Skeletal muscle satellite cell (primary cell): ENCODE measurements around the gene MRPL1.

ENCODE experiments used
- H3K27me3 ChIP-seq: 2 replicates; pipeline ENCODE4 v1.7.0; 2013; ENCODE audit warnings: low read length; ENCODE audit not compliant: control insufficient read depth, insufficient read depth
- H3K36me3 ChIP-seq: 2 replicates; pipeline ENCODE4 v1.7.0; 2013; ENCODE audit warnings: mild to moderate bottlenecking, control low read depth, low read length; ENCODE audit not compliant: insufficient read depth
- H3K4me1 ChIP-seq: 2 replicates; pipeline ENCODE4 v1.7.0; 2013; ENCODE audit warnings: low read length; ENCODE audit not compliant: control insufficient read depth, insufficient read depth
- H3K4me2 ChIP-seq: 2 replicates; pipeline ENCODE4 v1.7.0; 2013; ENCODE audit warnings: mild to moderate bottlenecking, low read length
- H3K4me3 ChIP-seq: 2 replicates; pipeline ENCODE4 v1.7.0; 2013; ENCODE audit warnings: low read length
- H3K9ac ChIP-seq: 2 replicates; pipeline ENCODE4 v1.7.0; 2013; ENCODE audit warnings: mild to moderate bottlenecking, low read depth, low read length, moderate library complexity
- H3K9me3 ChIP-seq: replicated peaks from 2 replicates; pipeline ENCODE4 v1.7.0; 2013; ENCODE audit warnings: mild to moderate bottlenecking, control low read depth, low read length

The MRPL1 gene

GRCh38 chr4:77826275-77826674 lies 36.4 kb upstream of the MRPL1 start:
- Histone ChIP-seq H3K4me1 (peaks cover 2% of the 10 kb centered on the region), H3K36me3 (no peaks in the 10 kb centered on the region), H3K9ac (no peak overlapping the region)

GRCh38 chr4:77827343-77827742 lies 35.3 kb upstream of the MRPL1 start:
- no peak overlapping the region for H3K9ac ChIP-seq
- H3K36me3 ChIP-seq, result no peaks in the 10 kb centered on the region
- no peaks in the 10 kb centered on the region for H3K9me3 ChIP-seq
- H3K4me3 ChIP-seq, result no peak overlapping the region
- no peak overlapping the region for H3K4me2 ChIP-seq
- H3K27me3 ChIP-seq, result peaks cover 19% of the 10 kb centered on the region
- no peaks in the 10 kb centered on the region for H3K4me1 ChIP-seq

More at GRCh38 chr4:77826275-77826674, 36.4 kb upstream of the MRPL1 start:
- H3K9me3 ChIP-seq, result no peaks in the 10 kb centered on the region
- no peak overlapping the region for H3K4me3 ChIP-seq
- peaks cover 19% of the 10 kb centered on the region for H3K27me3 ChIP-seq
- H3K4me2 ChIP-seq, result no peak overlapping the region

DNA sequence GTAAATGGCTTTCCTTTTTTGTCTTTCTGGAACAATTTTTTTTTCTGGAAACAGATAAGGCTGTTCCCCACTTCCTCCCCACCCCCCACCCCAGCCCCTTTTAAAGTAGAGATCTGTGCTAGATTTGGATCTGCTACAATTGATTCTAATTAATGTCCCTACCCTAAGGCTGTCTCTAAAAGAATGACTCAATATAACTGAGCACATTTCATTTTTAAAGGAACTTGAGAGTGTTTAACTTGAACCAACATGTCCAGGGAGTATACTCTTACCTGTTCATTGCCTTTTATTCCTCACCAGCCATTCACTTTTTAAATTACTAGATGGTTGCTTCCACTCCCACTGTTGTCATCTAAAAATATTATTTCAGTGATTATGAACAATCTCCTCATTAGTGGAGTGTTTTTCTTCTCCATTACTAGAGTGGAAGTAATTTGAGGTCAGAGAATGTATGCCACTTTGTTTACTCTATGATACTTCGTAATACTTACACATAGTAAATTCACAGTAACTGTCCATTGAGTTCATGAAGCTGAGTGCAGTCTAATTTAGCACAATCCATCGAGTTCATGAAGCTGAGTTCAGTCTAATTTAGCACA lies 29.4 kb upstream of the MRPL1 start:
- H3K4me1 ChIP-seq, result no peaks in the 10 kb centered on the region
- no peak overlapping the region for H3K9ac ChIP-seq
- H3K36me3 ChIP-seq, result no peaks in the 10 kb centered on the region
- H3K4me3 ChIP-seq, result no peak overlapping the region
- peaks cover 10% of the 10 kb centered on the region for H3K27me3 ChIP-seq
- no peaks in the 10 kb centered on the region for H3K9me3 ChIP-seq
- H3K4me2 ChIP-seq, result no peak overlapping the region

GRCh38 chr4:77834403-77834802 lies 28.2 kb upstream of the MRPL1 start:
- Histone ChIP-seq H3K9ac (no peak overlapping the region), H3K4me2 (no peak overlapping the region), H3K4me1 (no peaks in the 10 kb centered on the region), H3K27me3 (peaks cover 5% of the 10 kb centered on the region), H3K4me3 (no peak overlapping the region), H3K9me3 (no peaks in the 10 kb centered on the region), H3K36me3 (no peaks in the 10 kb centered on the region)

GRCh38 chr4:77843628-77844027 lies 19.0 kb upstream of the MRPL1 start:
- no peak overlapping the region for H3K4me3 ChIP-seq
- H3K4me1 ChIP-seq, result no peaks in the 10 kb centered on the region
- no peak overlapping the region for H3K4me2 ChIP-seq
- no peaks in the 10 kb centered on the region for H3K9me3 ChIP-seq
- H3K27me3 ChIP-seq, result no peaks in the 10 kb centered on the region
- H3K9ac ChIP-seq, result no peak overlapping the region
- H3K36me3 ChIP-seq, result no peaks in the 10 kb centered on the region

GRCh38 chr4:77844363-77844762 lies 18.3 kb upstream of the MRPL1 start:
- H3K9me3 ChIP-seq, result no peaks in the 10 kb centered on the region
- no peaks in the 10 kb centered on the region for H3K27me3 ChIP-seq
- no peak overlapping the region for H3K4me2 ChIP-seq
- H3K36me3 ChIP-seq, result no peaks in the 10 kb centered on the region
- H3K9ac ChIP-seq, result no peak overlapping the region
- no peak overlapping the region for H3K4me3 ChIP-seq
- H3K4me1 ChIP-seq, result no peaks in the 10 kb centered on the region

DNA sequence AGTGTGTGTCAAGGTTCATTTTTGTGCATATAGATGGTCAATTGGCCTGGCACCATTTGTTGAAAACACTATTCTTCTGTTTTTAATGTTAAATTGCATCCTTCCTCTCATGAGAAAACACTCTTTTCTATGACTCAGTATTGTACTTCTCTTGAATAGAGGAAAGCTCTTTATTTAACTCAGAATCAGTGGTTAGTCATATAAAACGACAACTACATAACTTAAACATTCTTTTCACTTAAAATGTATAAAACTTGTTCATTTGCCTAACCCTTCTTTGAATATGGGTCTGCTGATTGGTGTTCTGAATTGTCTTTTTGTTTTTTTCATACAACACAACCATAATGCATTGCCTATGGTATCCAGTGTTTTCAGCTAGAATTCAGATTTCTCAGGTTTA lies 17.2 kb upstream of the MRPL1 start:
- Histone ChIP-seq H3K4me3 (no peak overlapping the region), H3K9me3 (no peaks in the 10 kb centered on the region), H3K4me1 (no peaks in the 10 kb centered on the region), H3K4me2 (no peak overlapping the region), H3K27me3 (no peaks in the 10 kb centered on the region), H3K36me3 (no peaks in the 10 kb centered on the region), H3K9ac (no peak overlapping the region)

DNA sequence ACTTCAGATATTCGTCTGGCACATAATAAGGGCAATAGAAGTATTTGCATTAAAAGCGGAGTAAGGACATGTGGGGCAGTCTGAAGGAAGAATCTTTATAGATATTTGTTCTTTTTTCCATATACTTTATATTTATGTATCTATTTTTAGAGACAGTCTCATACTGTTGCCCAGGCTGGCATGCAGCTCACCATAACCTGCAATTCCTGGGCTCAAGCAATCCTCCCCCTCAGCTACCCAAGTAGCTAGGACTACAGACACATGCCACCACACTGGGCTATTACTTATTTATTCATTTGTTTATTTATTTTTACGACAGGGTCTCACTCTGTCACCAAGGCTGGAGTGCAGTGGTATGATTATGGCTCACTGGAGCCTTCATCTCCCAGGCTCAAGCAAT lies 16.7 kb upstream of the MRPL1 start:
- H3K9ac ChIP-seq, result no peak overlapping the region
- H3K9me3 ChIP-seq, result no peaks in the 10 kb centered on the region
- no peak overlapping the region for H3K4me3 ChIP-seq
- no peak overlapping the region for H3K4me2 ChIP-seq
- no peaks in the 10 kb centered on the region for H3K36me3 ChIP-seq
- no peaks in the 10 kb centered on the region for H3K4me1 ChIP-seq
- no peaks in the 10 kb centered on the region for H3K27me3 ChIP-seq

GRCh38 chr4:77848508-77848907 lies 14.1 kb upstream of the MRPL1 start:
- H3K9ac ChIP-seq, result no peak overlapping the region
- H3K4me3 ChIP-seq, result no peak overlapping the region
- no peaks in the 10 kb centered on the region for H3K9me3 ChIP-seq
- H3K4me2 ChIP-seq, result no peak overlapping the region
- no peaks in the 10 kb centered on the region for H3K36me3 ChIP-seq
- no peaks in the 10 kb centered on the region for H3K27me3 ChIP-seq
- no peaks in the 10 kb centered on the region for H3K4me1 ChIP-seq

- no peaks in the 10 kb centered on the region for H3K27me3 ChIP-seq
- H3K9me3 ChIP-seq, result no peaks in the 10 kb centered on the region
- no peaks in the 10 kb centered on the region for H3K36me3 ChIP-seq
- H3K9ac ChIP-seq, result no peak overlapping the region
- no peaks in the 10 kb centered on the region for H3K4me1 ChIP-seq
- H3K4me2 ChIP-seq, result no peak overlapping the region
- no peak overlapping the region for H3K4me3 ChIP-seq
These were observed 13.2 kb upstream of the MRPL1 start for GRCh38 chr4:77849278-77849965.

DNA sequence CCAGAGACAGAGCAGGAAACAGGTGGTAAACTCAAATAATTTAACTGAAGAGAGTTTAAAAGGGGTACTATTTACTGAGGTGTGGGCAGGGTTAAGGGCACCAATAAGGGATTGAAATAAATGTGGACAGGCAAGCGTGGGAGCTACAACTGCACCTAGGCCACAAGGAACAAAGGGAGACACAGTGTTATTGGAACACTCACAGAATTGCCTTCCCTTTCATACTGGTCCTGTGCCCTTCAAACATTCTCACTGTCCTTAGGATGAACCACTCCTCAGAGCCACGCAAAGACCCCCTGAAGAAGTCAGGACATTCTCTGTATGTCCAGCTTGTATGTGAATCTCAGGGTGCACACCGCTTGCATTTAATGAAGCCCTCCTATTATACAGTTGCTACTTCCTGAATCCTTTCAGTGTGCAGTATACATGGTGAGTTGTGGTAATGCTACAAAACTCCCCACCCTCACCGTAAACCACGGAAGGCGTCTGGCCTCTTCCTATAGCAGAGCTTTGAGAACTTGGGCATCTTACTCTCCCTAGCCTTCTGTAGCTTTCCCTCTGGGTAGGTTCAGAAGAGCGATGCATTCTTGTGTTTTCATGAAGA lies 9.6 kb upstream of the MRPL1 start:
- no peaks in the 10 kb centered on the region for H3K4me1 ChIP-seq
- H3K9me3 ChIP-seq, result no peaks in the 10 kb centered on the region
- no peak overlapping the region for H3K4me3 ChIP-seq
- H3K27me3 ChIP-seq, result no peaks in the 10 kb centered on the region
- H3K9ac ChIP-seq, result no peak overlapping the region
- no peak overlapping the region for H3K4me2 ChIP-seq
- H3K36me3 ChIP-seq, result no peaks in the 10 kb centered on the region
